IPS-11a (cell line): ENCODE results near the gene ZDHHC7.
A peak's percentile ranks its signal among the peaks of the same experiment; 100 is the strongest.
"Not testable (repeated sequence)": the region's sequence is repeated elsewhere in the genome, so short reads cannot be mapped to it uniquely, and the experiment has no call there.

Experiments
- H3K4me3 ChIP-seq: one replicate; pipeline ENCODE4 v1.5.1; 2013; ENCODE audit warnings: low read depth, low read length, control low read depth

Gene ZDHHC7

GRCh38 chr16:85045077-85045476 lies 33.7 kb upstream of the ZDHHC7 start:
- H3K4me3 ChIP-seq, result no peak overlapping the region

- no peak overlapping the region for H3K4me3 ChIP-seq
These were observed 31.3 kb upstream of the ZDHHC7 start for GRCh38 chr16:85042606-85043005.

DNA sequence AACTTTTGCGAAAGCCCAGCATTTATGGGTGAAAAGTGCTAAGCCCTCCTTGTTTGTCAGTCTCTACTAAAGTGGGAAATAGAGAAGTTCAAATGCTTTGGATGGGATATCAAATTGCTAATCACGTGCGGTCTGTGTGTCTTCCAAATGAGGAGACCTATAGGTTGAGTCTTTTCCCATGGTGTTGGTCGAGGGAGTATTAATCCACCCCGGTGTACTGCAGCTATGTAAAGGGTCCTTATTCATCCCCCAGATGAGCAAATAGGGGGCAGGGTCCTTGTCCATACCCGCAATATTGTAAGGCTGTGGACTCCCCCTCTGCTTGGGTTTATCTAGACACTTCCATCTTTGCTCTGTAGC lies 30.8 kb upstream of the ZDHHC7 start:
- H3K4me3 ChIP-seq, result no peak overlapping the region

- no peak overlapping the region for H3K4me3 ChIP-seq
These were observed 30.2 kb upstream of the ZDHHC7 start for GRCh38 chr16:85041219-85042166.

GRCh38 chr16:85040685-85041084 lies 29.4 kb upstream of the ZDHHC7 start:
- H3K4me3 ChIP-seq, result no peak overlapping the region

DNA sequence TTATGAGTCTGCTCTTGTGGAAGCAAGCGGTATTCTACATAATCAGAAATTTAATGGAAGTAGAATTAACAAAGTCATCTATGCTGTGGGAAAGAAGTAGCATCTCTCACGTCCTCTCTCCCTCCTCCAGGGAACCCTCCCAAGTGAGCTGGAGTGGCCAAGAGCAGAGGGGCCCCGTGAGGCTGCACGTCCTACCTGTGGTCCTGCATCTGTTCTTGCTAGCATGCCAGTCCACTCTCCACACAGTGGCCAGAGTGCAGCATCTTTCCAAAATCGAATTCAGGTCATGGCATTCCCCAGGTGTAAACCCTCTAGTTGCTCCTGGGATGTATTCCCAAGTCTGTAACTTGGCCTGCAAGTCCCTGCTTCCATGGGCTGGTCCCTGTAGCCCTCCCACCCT lies 26.4 kb upstream of the ZDHHC7 start:
- no peak overlapping the region for H3K4me3 ChIP-seq

- H3K4me3 ChIP-seq, result no peak overlapping the region
These were observed 25.7 kb upstream of the ZDHHC7 start for GRCh38 chr16:85037050-85037410.

- no peak overlapping the region for H3K4me3 ChIP-seq
These were observed 25.1 kb upstream of the ZDHHC7 start for GRCh38 chr16:85036236-85037049.

GRCh38 chr16:85034591-85035433 lies 23.5 kb upstream of the ZDHHC7 start:
- no peak overlapping the region for H3K4me3 ChIP-seq

DNA sequence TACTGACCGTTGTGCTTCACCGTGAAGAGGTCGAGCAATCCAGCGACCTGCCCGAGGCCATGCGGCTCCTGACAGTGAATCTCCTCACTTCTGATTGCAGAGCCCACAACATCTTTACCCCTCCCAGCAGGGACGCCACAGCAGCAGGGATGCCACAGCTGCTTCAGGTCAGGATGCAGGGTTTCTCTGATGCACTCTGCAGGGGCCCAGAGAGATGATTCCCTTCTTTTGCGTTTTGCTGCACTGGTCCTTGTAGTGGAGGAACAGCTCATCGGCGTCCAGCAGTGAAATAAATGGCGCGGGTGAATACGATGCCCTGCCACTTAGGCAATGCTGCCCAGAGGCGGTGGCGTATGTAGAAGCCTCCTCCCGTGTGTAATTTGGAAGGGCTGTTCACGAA lies 21.8 kb upstream of the ZDHHC7 start:
- no peak overlapping the region for H3K4me3 ChIP-seq

- H3K4me3 ChIP-seq, result not testable (repeated sequence)
These were observed 20.9 kb upstream of the ZDHHC7 start for GRCh38 chr16:85032187-85032586.

- no peak overlapping the region for H3K4me3 ChIP-seq
These were observed 20.1 kb upstream of the ZDHHC7 start for GRCh38 chr16:85031451-85031850.

GRCh38 chr16:85029981-85030401 lies 18.7 kb upstream of the ZDHHC7 start:
- H3K4me3 ChIP-seq, result no peak overlapping the region

- no peak overlapping the region for H3K4me3 ChIP-seq
These were observed 18.1 kb upstream of the ZDHHC7 start for GRCh38 chr16:85029408-85029784.

DNA sequence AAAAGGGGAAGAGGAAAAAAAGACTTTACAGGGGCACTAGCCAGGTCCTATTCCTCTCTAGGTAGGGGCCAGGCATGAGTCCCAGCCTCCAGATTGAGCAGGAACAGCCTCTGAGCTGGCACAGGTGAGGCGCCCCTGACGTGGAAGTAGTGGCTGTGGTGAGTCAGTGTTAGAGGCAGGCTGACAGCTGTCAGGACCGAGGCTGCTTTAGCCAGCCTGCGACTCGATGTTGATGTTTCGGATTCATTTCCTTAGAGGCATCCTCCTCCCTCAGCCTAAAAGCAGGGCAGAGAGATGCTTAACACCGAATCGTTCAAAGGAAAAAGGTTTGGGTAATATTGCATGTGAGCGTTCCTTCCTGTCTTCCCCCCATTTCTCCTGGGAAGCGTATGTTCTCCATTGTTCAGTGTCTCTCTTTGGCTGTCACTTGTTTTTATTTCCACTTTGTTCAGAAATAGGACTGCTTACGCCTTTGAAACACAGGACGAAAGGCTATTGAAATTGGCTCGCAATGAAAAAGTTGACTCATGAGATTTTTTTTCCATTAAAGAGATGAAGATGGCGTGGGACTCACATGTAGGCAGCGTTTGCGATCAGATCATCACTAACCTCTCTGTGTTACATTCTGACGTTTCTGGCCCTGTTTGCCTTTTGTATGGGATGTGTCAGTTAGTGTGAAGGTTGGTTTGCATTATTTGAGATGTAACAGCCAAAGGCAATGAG lies 17.5 kb upstream of the ZDHHC7 start:
- no peak overlapping the region for H3K4me3 ChIP-seq

DNA sequence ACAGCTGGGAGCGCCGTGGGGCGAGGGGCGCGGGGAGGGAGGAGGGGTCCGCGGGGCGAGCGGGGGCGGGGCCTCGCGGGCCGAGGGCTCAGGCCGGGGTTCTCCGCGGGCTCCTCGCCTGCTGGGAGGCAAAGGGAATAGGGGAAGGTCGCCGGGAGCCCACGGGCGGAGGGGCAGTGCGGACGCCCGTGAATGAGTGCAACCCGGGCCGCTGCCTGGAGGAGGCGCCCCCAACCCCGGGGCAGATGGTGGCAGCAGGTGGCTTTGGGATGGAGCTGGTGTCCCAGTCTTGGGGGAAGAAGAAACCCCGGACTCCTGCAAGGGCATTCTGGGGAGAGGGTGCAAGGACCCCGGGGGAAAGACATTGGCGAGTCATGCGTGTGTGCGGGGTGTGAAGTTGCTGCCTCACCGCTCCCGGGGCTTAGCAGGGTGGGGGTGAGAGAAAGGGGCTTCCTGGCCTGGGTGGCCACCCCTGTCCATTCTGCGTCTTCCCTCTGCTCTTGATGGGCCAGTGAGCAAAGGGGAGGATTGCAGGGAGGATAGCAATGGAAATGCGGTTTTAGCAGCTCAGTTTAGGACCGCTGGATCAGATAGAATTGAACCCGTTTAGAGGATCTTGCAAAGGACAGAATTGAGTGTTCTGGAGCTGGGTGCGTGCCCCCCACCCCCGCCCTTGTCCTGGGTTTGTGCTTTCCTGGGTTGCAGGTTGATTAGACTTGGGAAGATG lies 16.8 kb upstream of the ZDHHC7 start:
- peak overlapping the region; percentile 55 for H3K4me3 ChIP-seq

DNA sequence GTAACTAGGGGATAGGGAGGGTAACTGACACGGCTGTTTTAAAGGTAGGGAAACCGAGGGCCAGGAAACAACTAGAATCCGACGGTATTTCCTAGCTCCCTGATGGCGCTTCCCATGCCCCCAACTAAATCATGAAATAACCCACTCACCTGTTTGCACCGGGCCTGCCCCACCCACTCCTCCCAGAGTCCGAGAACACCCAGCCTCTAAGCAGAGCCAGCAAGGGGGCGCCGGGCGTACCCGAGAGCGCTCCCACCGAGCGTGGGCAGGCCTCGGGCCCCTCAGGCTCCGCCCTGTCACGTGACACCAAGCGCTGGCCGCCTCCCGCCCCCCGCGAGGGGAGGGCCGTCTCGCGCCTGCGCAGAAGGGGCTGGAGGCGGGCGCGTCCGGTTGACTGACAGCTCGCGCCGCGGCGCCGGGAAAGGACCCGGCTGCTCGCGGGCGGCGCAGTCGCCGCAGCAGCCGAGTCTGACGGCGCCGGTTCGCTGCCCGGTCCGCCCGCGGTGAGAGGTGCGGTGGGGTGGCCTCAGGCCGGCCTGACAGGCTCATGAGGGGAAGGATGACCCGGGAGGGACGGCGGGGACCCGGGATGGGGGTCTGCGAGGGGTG lies 16.1 kb upstream of the ZDHHC7 start, which contains the start of gene KIAA0513:
Gene KIAA0513 (plus strand): TSS at position 447 of the 609 bp plus-strand sequence. CDS start 39,277 bp downstream, outside the sequence.
- H3K4me3 ChIP-seq, result peak within 1 kb of the TSS; percentile 55

- no peak overlapping the region for H3K4me3 ChIP-seq
These were observed 15.4 kb upstream of the ZDHHC7 start for GRCh38 chr16:85026703-85027102.
